Left ventricle myocardium inferior (tissue), 1 donor: Measurements from ENCODE around the gene SPESP1. TPM values are rescaled to one million over a fixed set of nuclear protein-coding genes. Genes with fewer than 3 reads are reported as not detected.
"Not testable (repeated sequence)": the region's sequence is repeated elsewhere in the genome, so short reads cannot be mapped to it uniquely, and the experiment has no call there.

Experiments
- DNase-seq: peaks from one replicate; pipeline ENCODE4 v3.0.0-alpha.2; 2020
- H3K27ac ChIP-seq: fragments of 200-600 bp; replicated peaks from 2 replicates; pipeline ENCODE4 v1.8.0; 2021
- H3K27me3 ChIP-seq: fragments of 200-600 bp; 2 replicates; pipeline ENCODE4 v1.8.0; 2021; ENCODE audit warnings: low read depth
- H3K36me3 ChIP-seq: fragments of 200-600 bp; 2 replicates; pipeline ENCODE4 v1.8.0; 2021
- H3K4me1 ChIP-seq: fragments of 200-600 bp; 2 replicates; pipeline ENCODE4 v1.8.0; 2021
- H3K4me3 ChIP-seq: fragments of 200-600 bp; 2 replicates; pipeline ENCODE4 v1.8.0; 2021; ENCODE audit warnings: mild to moderate bottlenecking, moderate library complexity
- H3K9me3 ChIP-seq: fragments of 200-600 bp; replicated peaks from 2 replicates; pipeline ENCODE4 v1.8.0; 2021
- CTCF ChIP-seq: fragments of 200-600 bp; IDR thresholded peaks from 2 replicates; pipeline ENCODE4 v1.8.0; 2021; ENCODE audit warnings: antibody characterized with exemption, mild to moderate bottlenecking, borderline replicate concordance
- intact Hi-C: fragments of 100-400 bp; cut with micrococcal nuclease; formaldehyde crosslinking; loops from one replicate; pipeline ENCODE4 v1.11.0; 2022
- total RNA-seq: library from RNA; stranded (reverse); fragmentation: NEBNext Ultra II Directional; extraction: Animal tissue kit (Norgen Biotek cat#: 25700); gene quantifications from one replicate; pipeline ENCODE4 v1.2.1, GENCODE V29; 2021
- donor health status: DM: no; HTN: yes; CAD: no; lungs with severe emphysema.

SPESP1 gene
- total RNA-seq, 1 donor from 2014 or later = 7.6 TPM

GRCh38 chr15:68969298-68969697 lies 39.0 kb downstream of the SPESP1 start:
- H3K4me3 ChIP-seq = no peak overlapping the region
- H3K4me1 ChIP-seq = no peaks in the 10 kb centered on the region
- peaks cover 3% of the 10 kb centered on the region for H3K27me3 ChIP-seq
- peaks cover 30% of the 10 kb centered on the region for H3K9me3 ChIP-seq
- DNase-seq = no peak
- no peaks in the 10 kb centered on the region for H3K36me3 ChIP-seq
- intact Hi-C loops = no loop called here
- TF ChIP-seq CTCF = no peak
- H3K27ac ChIP-seq = no peak overlapping the region

- Histone ChIP-seq H3K9me3 (peaks cover 43% of the 10 kb centered on the region), H3K4me1 (no peaks in the 10 kb centered on the region), H3K27ac (no peak overlapping the region), H3K36me3 (no peaks in the 10 kb centered on the region), H3K4me3 (no peak overlapping the region), H3K27me3 (peaks cover 7% of the 10 kb centered on the region)
- no peak for TF ChIP-seq CTCF
- no peak for DNase-seq
- intact Hi-C loops = no loop called here
Measured at GRCh38 chr15:68972201-68973065, 42.1 kb downstream of the SPESP1 start.

GRCh38 chr15:68975651-68976160 lies 45.4 kb downstream of the SPESP1 start:
- peaks cover 22% of the 10 kb centered on the region for H3K9me3 ChIP-seq
- H3K27ac ChIP-seq, DNase-seq, intact Hi-C loops, H3K4me1 ChIP-seq, H3K36me3 ChIP-seq, H3K4me3 ChIP-seq, H3K27me3 ChIP-seq: not testable (repeated sequence)

- Histone ChIP-seq H3K9me3 (peaks cover 22% of the 10 kb centered on the region), H3K27me3 (peaks cover 13% of the 10 kb centered on the region)
- intact Hi-C loops, H3K4me1 ChIP-seq, DNase-seq, H3K36me3 ChIP-seq, H3K27ac ChIP-seq, H3K4me3 ChIP-seq: not testable (repeated sequence)
Measured at GRCh38 chr15:68977426-68977825, 47.1 kb downstream of the SPESP1 start.

- H3K4me1 ChIP-seq = no peaks in the 10 kb centered on the region
- no peak for TF ChIP-seq CTCF
- no peak overlapping the region for H3K27ac ChIP-seq
- intact Hi-C loops = no loop called here
- no peaks in the 10 kb centered on the region for H3K36me3 ChIP-seq
- H3K9me3 ChIP-seq = peaks cover 22% of the 10 kb centered on the region
- DNase-seq = no peak
- peaks cover 13% of the 10 kb centered on the region for H3K27me3 ChIP-seq
- H3K4me3 ChIP-seq = no peak overlapping the region
Measured at GRCh38 chr15:68979006-68979405, 48.7 kb downstream of the SPESP1 start.

- intact Hi-C loops = no loop called here
- TF ChIP-seq CTCF = no peak
- no peak for DNase-seq
- Histone ChIP-seq H3K4me1 (no peaks in the 10 kb centered on the region), H3K27ac (no peak overlapping the region), H3K9me3 (peaks cover 22% of the 10 kb centered on the region), H3K4me3 (no peak overlapping the region), H3K36me3 (no peaks in the 10 kb centered on the region), H3K27me3 (peaks cover 5% of the 10 kb centered on the region)
Measured at GRCh38 chr15:68979816-68980215, 49.5 kb downstream of the SPESP1 start.
